Fibroblast of peridontal ligament (primary cell): ENCODE measurements around the gene RINT1.
"Not testable (repeated sequence)": the region's sequence is repeated elsewhere in the genome, so short reads cannot be mapped to it uniquely, and the experiment has no call there.

Experiments used
- DNase-seq: peaks from one replicate; pipeline ENCODE4 v3.0.0-alpha.2; 2010; ENCODE audit errors: extremely low read depth

Gene RINT1

DNA sequence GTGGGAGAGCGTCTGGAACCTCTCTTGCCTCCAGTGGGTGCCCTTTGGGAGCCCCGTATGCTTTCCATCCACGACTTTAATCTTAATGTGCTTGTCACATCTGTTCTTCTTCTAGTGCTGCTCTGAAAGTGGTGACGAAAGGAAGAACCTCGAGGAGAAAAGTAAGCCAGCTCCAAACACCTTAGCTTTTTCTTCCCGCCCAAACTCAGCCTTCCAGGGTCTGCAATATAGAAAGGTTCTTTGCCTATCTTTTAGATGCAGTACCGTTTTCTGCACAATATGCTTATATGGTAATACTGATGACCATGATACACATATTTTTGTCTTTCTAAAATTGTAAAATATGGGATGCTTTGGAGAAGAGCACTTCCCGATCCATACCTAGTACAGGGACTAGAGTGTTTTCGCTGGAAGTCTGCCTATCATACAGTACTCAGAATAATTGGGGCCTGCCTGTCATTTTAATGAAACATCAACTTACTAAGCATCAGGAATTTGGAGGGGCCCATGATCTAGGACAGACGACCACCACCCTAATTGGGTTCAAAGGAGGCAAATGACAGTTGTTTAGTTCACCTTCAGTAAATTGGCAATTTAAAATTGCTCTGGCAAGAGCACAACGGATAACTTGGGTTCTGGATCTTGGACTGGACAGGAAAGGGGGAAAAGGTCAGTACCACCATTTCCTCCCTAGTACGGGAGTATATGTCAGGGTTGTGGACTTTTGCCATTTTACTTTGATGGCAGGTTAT is 884 bp downstream of the RINT1 start:
- DNase-seq, result no peak

GRCh38 chr7:105538339-105538738 is 6.3 kb downstream of the RINT1 start:
- DNase-seq, result no peak

DNA sequence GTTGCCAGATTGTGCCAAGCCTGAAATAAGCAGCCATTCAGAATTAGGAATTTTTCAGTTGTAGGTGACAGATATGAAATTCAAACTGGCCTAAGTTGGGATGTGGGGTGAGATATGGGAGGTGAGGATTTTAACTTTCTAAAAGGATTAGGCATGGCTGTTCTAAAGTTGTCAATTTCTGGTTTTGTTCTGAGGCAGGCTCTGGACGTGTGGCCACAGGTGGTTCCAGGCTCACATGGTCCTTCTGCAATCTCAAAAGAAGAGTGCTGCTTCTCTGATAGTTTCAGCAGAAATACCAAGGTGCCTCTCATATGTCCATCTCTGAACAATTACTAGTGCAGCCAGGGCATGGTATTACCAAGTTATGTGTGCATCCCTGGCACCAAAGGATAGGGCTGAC is 27.9 kb downstream of the RINT1 start:
- no peak for DNase-seq

DNA sequence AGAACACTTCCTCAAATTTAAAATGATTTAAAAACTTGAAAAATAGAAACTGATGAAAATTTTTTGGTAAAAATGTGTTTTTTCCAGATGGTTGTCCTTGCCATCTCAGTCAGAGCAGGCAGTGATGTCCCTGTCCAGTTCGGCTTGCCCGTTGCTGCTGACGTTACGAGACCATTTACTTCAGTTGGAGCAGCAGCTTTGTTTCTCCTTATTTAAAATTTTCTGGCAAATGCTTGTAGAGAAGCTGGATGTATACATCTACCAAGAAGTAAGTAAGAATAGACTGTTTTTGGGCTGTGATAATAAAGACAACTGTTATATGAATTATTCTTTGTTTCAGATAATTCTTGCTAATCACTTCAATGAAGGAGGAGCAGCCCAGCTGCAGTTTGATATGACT is 33.2 kb downstream of the RINT1 start:
- no peak for DNase-seq

- DNase-seq, result no peak
These were observed 35.0 kb downstream of the RINT1 start for GRCh38 chr7:105567024-105567423.

DNA sequence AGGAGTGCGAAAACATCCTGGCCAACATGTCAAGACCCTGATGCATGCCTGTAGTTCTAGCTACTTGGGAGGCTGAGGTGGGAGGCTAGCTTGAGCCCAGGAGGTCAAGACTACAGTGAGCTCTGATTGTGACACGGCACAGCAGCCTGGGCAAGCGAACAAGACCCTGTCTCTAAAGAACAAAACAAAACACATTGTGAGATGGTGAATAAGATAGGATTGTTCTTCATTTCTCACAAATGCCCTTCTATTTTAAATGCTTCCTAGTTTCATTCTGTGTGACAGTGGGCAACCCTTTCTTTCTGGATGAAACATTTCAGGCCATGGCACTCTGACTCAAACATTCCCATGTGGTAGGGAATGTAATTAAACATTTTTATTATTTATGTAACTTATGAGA is 35.8 kb downstream of the RINT1 start:
- DNase-seq, result no peak

- DNase-seq, result no peak
These were observed 39.9 kb downstream of the RINT1 start for GRCh38 chr7:105571891-105572290.

- DNase-seq, result peak; percentile 57
These were observed 45.2 kb downstream of the RINT1 start for GRCh38 chr7:105577251-105577650.

DNA sequence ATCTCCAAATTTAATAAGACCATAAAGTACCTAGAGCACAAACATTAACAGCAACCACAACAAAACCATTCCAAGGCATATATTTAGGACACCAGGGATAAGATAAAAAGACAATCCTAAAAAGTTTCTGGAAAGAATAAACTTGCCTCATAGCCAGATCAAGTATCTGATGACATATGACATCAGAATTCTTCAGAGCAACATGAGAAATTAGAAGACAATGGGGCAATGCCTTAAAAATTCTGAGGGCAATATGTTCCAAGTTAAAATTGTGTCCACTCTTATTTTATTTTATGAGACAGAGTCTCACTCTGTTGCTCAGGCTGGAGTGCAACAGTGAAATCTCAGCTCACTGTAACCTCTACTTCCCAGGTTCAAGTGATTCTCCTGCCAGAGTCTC is 46.5 kb downstream of the RINT1 start:
- peak; percentile 74 for DNase-seq

GRCh38 chr7:105580022-105580740 is 48.2 kb downstream of the RINT1 start:
- DNase-seq, result no peak

GRCh38 chr7:105581066-105581811 is 49.2 kb downstream of the RINT1 start, which contains the start of gene EFCAB10:
Gene EFCAB10, minus strand, starts transcription at chr7:105581493. Its CDS starts 30 bp downstream, at chr7:105581463.
- DNase-seq, result peak; percentile 42

DNA sequence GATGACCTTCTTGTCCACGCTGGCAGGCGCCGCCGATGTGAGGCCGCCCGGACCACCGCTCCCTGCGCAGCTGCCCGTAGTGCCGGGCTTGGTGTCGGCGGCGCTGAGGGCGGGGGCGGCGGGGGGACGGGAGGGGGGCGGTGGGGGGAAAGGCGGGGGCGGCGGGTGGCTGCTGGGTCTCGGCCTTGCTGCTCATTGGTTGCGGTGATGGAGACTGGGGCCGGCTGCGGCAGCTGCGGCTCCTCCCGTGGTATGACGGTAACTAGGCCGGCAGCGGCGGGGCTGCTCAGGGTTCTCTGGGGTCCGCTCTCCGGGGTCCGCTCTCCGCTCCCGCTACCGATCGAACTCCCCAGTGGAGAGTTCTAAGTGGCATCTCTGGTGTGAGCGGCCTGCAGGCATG is 51.1 kb downstream of the RINT1 start:
- DNase-seq, result no peak

GRCh38 chr7:105584165-105584564 is 52.2 kb downstream of the RINT1 start:
- DNase-seq, result no peak

DNA sequence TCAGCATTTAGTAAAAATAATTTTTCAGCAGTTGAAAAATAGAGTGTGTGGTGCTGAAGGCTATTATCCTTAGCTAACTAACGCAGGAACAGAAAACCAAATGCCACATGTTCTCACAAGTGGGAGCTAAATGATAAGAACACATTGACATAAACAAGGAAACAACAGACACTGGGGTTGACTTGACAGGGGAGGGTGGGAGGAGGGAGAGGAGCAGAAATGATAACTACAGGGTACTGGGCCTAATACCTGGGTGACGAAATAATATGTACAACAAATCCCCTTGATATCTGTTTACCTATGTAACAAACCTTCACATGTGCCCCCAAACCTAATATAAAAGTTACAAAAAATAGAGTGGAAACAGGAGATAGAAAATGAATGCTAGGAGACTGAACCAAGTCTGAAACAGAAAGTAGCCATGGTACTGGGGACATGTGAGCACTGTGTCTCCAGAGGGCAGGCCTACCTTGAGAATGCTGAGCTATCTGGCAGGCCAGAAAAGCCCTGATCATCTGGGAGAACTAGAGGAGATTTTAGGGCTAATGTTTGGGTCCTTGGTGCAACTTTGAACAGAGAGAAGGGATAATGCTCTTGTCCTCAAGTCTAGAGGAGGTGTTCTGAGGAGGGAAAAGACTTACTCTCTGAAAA is 54.0 kb downstream of the RINT1 start:
- no peak for DNase-seq

GRCh38 chr7:105587909-105588635 is 56.1 kb downstream of the RINT1 start:
- DNase-seq, result peak; percentile 31

DNA sequence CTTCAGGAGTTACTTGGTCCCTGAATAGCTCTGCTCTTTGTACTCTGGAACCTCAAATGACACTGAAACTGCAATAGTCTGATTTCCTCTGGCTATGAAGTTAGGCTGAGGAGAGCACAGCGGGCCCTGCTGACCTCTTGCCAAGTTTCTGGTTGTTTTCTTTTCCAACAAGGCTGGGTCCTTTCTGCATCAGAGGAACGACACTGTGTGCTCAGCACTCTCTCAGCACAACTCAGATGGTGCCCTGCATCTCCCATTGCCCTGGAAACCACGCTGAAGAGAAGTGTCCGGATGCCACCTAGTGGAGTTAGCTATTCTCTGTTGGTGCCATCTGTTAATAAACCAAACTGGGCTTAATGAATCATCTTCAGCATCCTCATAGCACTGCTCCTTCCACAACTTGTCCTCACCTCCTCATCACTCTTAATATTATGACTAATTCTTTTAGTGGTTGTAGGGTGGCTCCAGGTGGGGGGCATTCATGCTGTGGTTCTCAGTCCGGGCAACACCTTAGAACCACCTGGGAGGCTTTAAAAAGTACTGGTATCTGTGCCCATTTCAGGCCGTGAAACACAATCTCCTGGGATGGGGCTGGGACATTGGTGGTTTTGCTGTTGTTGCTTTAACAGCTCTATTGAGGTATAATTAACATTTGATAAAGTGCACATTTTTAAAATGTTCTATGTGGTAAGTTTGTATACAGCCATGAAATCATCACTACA is 57.5 kb downstream of the RINT1 start:
- DNase-seq, result peak; percentile 94

- DNase-seq, result no peak
These were observed 58.8 kb downstream of the RINT1 start for GRCh38 chr7:105590793-105591192.

DNA sequence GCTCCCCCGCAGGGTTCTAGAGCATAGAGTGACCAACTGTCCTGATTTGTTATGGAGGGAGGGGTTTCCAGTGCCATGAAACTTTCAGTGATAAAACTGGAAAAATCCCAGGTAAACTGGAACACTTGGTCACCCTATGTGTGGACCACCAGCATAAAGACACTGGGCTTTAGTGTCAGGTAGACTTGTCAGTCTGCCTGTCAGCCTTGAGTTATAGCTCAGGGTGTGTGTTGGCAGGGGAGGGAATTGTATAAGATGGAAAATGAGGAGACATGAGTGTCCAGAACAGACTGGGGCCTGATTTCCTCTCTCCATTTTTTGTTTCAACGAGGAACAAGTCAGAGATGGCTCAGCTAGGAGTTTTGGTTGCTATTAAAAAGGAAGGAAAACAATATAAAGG is 59.5 kb downstream of the RINT1 start:
- no peak for DNase-seq

DNA sequence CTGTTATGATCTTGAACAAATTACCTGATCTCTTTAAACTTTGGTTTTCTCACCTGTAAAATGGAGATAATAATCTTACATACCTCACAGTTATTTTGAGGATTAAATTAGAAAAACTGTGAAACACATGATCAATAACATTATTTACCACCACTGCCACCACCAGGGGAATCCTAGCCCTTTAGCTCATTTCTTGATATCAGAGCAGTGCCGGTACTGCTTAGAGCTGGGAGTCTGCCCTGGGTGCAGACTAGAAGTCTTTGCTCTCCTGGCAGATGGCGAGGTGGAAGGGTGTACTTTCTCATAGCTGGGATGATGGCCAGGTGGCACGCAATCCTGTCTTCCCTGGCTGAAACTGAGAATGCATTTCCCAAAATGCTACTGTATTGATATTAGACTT is 62.0 kb downstream of the RINT1 start:
- DNase-seq, result no peak

- no peak for DNase-seq
These were observed 64.9 kb downstream of the RINT1 start for GRCh38 chr7:105596866-105597265.

GRCh38 chr7:105599080-105599479 is 67.1 kb downstream of the RINT1 start:
- not testable (repeated sequence) for DNase-seq
